BJ (cell line): ENCODE data around the gene RNF168. TPM values are rescaled to one million over a fixed set of nuclear protein-coding genes. Genes with fewer than 3 reads are reported as not detected.
"Not testable (repeated sequence)": the region's sequence is repeated elsewhere in the genome, so short reads cannot be mapped to it uniquely, and the experiment has no call there.

Experiments used
- CTCF ChIA-PET: fragments of 350-600 bp; formaldehyde crosslinking; extraction: SDS; loops from one replicate; lab custom pipeline; 2021; ENCODE audit warnings: antibody characterized with exemption, inconsistent platforms; lab: Yijun Ruan, JAX
- POLR2A ChIA-PET: fragments of 300-600 bp; sonication (Branson Sonifier 250); formaldehyde crosslinking; extraction: SDS; loops from one replicate; lab custom pipeline; 2021; ENCODE audit warnings: antibody characterized with exemption; lab: Charles Lee
- DNase-seq: peaks from one replicate; pipeline ENCODE4 v3.0.0-alpha.2; 2011; ENCODE audit warnings: low read depth
- H3K27me3 ChIP-seq: 2 replicates; pipeline ENCODE4 v1.6.0; 2011; ENCODE audit warnings: low read length; ENCODE audit not compliant: control insufficient read depth, insufficient read depth
- H3K36me3 ChIP-seq: 2 replicates; pipeline ENCODE4 v1.5.1; 2011; ENCODE audit warnings: low read length; ENCODE audit not compliant: control insufficient read depth, insufficient read depth
- H3K4me3 ChIP-seq: 2 replicates; pipeline ENCODE4 v1.5.1; 2011; ENCODE audit warnings: low read depth, mild to moderate bottlenecking, control low read depth, low read length
- polyA minus RNA-seq: library from RNA; depleted of rRNA, polyadenylated mRNA; stranded (reverse); fragments of >200 nt; gene quantifications from 2 replicates; pipeline ENCODE4 v1.2.3, GENCODE V29; 2011; rRNA and poly(A)+ RNA removed
- polyA plus RNA-seq: library from polyadenylated mRNA; depleted of rRNA; stranded (reverse); fragments of >200 nt; gene quantifications from 2 replicates; pipeline ENCODE4 v1.2.3, GENCODE V29; 2011; rRNA removed
- TF ChIP-seq, protein P1 (sequence below): IDR thresholded peaks from 2 replicates; pipeline ENCODE4 v1.5.1; 2011; ENCODE audit warnings: low read depth, mild to moderate bottlenecking, control low read depth, inconsistent platforms, low read length, moderate library complexity; ENCODE audit not compliant: insufficient read depth

RNF168 gene, protein sequence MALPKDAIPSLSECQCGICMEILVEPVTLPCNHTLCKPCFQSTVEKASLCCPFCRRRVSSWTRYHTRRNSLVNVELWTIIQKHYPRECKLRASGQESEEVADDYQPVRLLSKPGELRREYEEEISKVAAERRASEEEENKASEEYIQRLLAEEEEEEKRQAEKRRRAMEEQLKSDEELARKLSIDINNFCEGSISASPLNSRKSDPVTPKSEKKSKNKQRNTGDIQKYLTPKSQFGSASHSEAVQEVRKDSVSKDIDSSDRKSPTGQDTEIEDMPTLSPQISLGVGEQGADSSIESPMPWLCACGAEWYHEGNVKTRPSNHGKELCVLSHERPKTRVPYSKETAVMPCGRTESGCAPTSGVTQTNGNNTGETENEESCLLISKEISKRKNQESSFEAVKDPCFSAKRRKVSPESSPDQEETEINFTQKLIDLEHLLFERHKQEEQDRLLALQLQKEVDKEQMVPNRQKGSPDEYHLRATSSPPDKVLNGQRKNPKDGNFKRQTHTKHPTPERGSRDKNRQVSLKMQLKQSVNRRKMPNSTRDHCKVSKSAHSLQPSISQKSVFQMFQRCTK
- polyA plus RNA-seq: 2.4 and 3.3 TPM in 2 replicates
- 13.4 and 15.1 TPM in 2 replicates for polyA minus RNA-seq

DNA sequence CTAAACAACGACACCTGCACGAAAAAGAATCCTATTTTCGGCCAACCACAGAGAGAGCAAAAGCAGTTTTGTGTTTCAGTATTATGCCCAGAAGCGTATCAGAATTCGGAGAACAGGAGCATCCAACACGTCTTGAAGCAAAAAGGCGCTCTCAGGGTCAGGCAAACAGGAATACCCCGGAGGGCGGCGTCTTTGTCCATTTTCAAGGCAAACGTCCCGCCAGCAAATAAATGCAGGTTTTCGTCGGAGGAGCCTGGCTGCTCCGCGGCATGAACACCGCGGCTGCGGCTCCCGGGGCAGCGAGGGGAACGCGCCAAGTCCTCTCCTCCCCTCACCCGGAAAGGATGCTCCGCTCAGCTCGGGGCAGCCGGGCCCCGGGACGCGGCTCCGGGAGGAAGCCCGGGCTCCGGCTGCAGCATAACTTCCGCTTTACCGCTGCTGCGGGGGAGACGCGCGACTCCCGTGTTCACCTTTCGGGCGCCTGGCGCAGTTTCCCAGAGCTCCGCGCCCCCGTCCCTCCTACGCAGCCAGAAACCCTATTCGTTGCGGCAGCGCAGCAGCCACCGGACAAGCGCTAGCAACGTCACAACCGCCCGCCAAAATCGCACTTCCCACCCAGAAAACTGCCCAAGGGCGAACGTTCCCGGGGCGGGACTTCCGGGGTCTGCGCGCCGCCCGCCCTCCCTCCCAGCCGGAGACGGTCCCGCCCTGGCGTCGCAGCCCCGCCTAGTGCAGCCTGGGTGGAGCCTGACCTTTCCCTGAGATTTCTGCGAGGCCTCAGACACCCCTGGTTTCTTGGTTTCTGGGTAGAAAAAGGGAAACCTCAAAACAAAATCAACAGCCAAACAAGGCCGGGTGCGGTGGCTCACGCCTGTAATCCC, at the start of gene RNF168:
TSS of gene RNF168 (minus strand) at position 573 of the 881 bp plus-strand sequence. CDS start 595 bp downstream, outside the sequence.
- Histone ChIP-seq H3K27me3 (no peaks in the 10 kb centered on the region), H3K36me3 (no peaks in the 10 kb centered on the region), H3K4me3 (peak within 1 kb of the TSS; percentile 85)
- POLR2A ChIA-PET: no interaction called here
- TF ChIP-seq, protein P1, sequence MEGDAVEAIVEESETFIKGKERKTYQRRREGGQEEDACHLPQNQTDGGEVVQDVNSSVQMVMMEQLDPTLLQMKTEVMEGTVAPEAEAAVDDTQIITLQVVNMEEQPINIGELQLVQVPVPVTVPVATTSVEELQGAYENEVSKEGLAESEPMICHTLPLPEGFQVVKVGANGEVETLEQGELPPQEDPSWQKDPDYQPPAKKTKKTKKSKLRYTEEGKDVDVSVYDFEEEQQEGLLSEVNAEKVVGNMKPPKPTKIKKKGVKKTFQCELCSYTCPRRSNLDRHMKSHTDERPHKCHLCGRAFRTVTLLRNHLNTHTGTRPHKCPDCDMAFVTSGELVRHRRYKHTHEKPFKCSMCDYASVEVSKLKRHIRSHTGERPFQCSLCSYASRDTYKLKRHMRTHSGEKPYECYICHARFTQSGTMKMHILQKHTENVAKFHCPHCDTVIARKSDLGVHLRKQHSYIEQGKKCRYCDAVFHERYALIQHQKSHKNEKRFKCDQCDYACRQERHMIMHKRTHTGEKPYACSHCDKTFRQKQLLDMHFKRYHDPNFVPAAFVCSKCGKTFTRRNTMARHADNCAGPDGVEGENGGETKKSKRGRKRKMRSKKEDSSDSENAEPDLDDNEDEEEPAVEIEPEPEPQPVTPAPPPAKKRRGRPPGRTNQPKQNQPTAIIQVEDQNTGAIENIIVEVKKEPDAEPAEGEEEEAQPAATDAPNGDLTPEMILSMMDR: no peak
- CTCF ChIA-PET: interaction anchor here (0.7 to 1.0 kb wide), 2 partner anchors 59 to 284 kb away, joined by 3 read pairs; no protein-coding TSS in a partner anchor
- peak; percentile 68 for DNase-seq

DNA sequence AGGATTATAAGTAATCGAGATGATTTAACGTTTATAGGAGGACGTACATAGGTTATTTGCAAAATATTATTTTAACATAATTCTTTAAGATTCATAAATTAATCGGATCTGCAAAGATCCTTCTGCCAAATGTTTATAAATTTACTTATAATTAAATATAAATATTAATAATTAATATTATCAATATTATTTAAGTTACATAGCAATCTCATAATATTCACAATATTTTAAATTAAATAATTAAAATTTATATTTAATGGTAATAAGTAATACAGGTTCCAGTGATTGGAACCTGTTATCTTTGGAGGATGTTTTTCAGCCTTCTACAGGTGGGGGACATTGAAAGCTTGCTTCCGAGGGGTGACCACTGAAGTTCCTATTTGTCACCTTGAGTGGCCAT, 48.7 kb upstream of the RNF168 start:
- DNase-seq: no peak
- no peaks in the 10 kb centered on the region for H3K36me3 ChIP-seq
- ChIA-PET CTCF (no interaction called here), POLR2A (no interaction called here)
- no peak overlapping the region for H3K4me3 ChIP-seq
- H3K27me3 ChIP-seq: no peaks in the 10 kb centered on the region
- TF ChIP-seq, protein P1: no peak

DNA sequence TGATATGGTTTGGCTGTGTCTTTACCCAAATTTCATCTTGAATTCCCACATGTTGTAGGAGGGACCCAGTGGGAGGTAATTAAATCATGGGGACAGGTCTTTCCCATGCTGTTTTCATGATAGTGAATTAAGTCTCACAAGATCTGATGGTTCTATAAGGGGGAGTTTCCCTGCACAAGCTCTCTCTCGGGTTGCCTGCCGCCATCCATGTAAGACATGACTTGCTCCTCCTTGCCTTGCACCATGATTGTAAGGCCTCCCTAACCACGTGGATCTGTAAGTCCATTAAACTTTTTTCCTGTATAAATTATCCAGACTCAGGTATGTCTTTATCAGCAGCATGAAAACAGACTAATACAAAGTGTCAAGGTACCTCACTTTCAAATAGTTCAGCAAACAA, 46.6 kb upstream of the RNF168 start:
- H3K27me3 ChIP-seq, H3K4me3 ChIP-seq, POLR2A ChIA-PET, DNase-seq, H3K36me3 ChIP-seq: not testable (repeated sequence)
- CTCF ChIA-PET: interaction anchor here (1.9 kb wide), 1 partner anchor 452 kb away, joined by 4 read pairs; no protein-coding TSS in a partner anchor

DNA sequence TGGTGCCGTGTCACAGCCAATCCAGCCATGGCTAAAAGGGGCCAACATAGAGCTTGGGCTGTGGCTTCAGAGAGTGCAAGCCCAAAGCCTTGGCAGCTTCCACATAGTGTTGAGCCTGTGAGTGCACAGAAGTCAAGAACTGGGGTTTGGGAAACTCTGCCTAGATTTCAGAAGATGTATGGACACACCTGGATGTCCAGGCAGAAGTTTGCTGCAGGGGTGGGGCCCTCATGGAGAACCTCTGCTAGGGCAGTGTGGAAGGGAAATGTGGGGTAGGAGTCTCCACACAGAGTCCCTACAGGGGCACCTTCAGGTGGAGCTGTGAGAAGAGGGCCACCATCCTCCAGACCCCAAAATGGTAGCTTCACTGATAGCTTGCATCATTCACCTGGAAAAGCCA, 45.7 kb upstream of the RNF168 start:
- H3K36me3 ChIP-seq, DNase-seq, H3K4me3 ChIP-seq, H3K27me3 ChIP-seq, POLR2A ChIA-PET: not testable (repeated sequence)
- CTCF ChIA-PET: interaction anchor here (0.8 to 1.9 kb wide), 2 partner anchors 11 to 453 kb away, joined by 3 to 4 read pairs; no protein-coding TSS in a partner anchor

DNA sequence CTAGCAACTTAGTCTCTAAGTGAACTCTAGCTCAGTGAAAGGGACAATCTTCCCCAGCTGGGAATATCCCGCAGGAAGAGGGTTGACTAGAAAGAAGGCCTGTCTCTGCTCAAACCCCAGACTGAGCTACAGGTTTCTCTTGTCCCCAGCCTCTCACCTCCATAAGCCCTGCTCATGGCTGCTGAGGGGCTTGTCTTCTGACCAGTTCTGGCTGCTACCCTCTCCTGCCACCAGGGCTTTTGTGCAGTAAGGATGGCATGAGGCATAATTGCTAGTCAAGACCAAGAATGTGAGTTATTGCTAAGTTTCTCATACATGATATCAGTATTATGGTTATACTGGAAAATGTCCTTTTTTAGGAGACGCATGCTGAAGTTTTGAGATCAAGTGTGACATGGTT, 43.5 kb upstream of the RNF168 start:
- TF ChIP-seq, protein P1: no peak
- POLR2A ChIA-PET: no interaction called here
- Histone ChIP-seq H3K27me3 (peaks cover 2% of the 10 kb centered on the region), H3K4me3 (no peak overlapping the region), H3K36me3 (no peaks in the 10 kb centered on the region)
- DNase-seq: no peak
- CTCF ChIA-PET: interaction anchor here (1.3 kb wide), 1 partner anchor 9 kb away, joined by 3 read pairs; no protein-coding TSS in a partner anchor
